Vagina (tissue), 2 donors: ENCODE measurements around the gene SPTBN1.

Experiments used
- POLR2AphosphoS5 ChIP-seq, 2 donors: sonication (generic); formaldehyde crosslinking; IDR thresholded peaks; one replicate each; pipeline ENCODE4 v1.9.0; 2017; ENCODE audit warnings: antibody characterized with exemption in 2 of 2, mild to moderate bottlenecking in 2 of 2, low read depth in 1 of 2; ENCODE audit not compliant: insufficient read depth in 1 of 2
- TF ChIP-seq, protein P1 (sequence below), 3 experiments: fragments of 450-650 bp in 2 of 3; fragments of 200-600 bp in 1 of 3; sonication (generic) in 1 of 3; IDR thresholded peaks; one replicate each; pipeline ENCODE4 v1.5.1; 2017 to 2019; ENCODE audit warnings: antibody characterized with exemption in 3 of 3, mild to moderate bottlenecking in 2 of 3, moderate library complexity in 2 of 3

DNA sequence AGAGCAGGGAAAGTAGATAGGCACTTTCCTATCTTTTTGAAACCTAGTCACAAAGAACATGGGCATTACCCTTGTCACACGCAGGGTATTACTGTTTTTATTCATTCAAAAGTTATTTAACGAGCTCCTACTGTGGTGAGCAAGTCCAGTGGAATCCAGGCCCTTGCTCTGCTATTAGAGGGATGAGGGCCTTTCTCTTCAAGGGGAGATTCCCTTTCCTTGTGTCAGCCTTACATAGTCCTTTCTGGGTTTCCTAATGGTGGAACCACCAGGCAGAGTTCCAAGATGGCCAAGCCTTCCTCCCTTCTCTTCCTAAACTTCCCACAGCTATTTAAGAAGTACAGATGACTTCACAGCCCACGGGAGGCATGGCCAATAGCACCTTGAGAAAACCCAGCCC, 64.6 kb downstream of the SPTBN1 start:
- TF ChIP-seq, protein P1, sequence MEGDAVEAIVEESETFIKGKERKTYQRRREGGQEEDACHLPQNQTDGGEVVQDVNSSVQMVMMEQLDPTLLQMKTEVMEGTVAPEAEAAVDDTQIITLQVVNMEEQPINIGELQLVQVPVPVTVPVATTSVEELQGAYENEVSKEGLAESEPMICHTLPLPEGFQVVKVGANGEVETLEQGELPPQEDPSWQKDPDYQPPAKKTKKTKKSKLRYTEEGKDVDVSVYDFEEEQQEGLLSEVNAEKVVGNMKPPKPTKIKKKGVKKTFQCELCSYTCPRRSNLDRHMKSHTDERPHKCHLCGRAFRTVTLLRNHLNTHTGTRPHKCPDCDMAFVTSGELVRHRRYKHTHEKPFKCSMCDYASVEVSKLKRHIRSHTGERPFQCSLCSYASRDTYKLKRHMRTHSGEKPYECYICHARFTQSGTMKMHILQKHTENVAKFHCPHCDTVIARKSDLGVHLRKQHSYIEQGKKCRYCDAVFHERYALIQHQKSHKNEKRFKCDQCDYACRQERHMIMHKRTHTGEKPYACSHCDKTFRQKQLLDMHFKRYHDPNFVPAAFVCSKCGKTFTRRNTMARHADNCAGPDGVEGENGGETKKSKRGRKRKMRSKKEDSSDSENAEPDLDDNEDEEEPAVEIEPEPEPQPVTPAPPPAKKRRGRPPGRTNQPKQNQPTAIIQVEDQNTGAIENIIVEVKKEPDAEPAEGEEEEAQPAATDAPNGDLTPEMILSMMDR (IDR thresholded peaks at IDR 0.05) = no peak
- no peak for TF ChIP-seq POLR2AphosphoS5 (IDR thresholded peaks at IDR 0.05; ENCODE audit: insufficient read depth in 1 of 2, low read depth in 1 of 2)
